Fibroblast of the conjunctiva (primary cell): Measurements from ENCODE around the gene UCN.
"Not testable (repeated sequence)": the region's sequence is repeated elsewhere in the genome, so short reads cannot be mapped to it uniquely, and the experiment has no call there.

ENCODE experiments used
- DNase-seq: peaks from one replicate; pipeline ENCODE4 v3.0.0-alpha.2; 2010; ENCODE audit warnings: low read depth

Gene UCN

DNA sequence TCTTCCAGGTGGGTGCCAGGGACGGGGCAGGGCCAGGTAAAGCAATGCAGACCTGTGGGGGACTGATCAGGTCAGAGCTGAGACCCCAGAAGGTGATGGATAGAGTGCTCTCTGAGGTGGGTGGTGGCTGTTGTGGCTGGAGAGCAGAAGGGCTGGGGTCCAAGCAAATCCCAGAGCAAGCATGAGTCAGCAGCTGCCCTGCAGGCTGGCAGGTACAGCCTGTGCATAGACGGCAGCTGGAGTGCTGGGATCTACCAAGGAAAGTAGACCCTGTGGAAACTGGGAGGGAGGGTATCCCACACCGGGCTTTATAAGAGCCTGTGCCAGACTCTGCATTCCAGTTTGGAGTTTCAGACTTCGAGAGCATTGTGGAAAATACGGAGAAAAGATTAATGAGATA lies 25.4 kb downstream of the UCN start:
- DNase-seq: no peak

GRCh38 chr2:27281855-27282559 lies 26.2 kb downstream of the UCN start, which contains the start of gene TRIM54:
TRIM54 (plus strand) TSS chr2:27282429; CDS start chr2:27282732, 303 bp downstream.
- DNase-seq: no peak

DNA sequence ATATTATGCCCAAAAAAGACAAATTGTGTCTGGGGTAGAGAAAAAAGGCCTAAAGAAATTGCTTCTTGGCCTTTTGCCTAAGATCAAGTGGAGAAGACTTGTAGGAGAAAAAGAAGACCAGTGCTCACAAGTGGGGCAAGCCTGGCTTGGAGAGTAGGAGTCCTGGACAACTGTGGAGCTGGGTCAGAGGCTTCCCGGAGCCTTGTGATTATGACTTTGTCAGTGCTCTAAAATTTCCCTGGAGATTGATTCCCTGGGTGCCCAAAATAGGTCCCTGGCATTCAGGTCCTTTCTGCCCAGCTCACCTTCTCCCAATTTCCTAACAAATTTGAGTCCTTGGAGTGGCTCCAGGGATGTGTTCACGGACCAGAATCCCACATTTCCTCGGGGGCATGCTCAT lies 26.8 kb downstream of the UCN start:
- no peak for DNase-seq

DNA sequence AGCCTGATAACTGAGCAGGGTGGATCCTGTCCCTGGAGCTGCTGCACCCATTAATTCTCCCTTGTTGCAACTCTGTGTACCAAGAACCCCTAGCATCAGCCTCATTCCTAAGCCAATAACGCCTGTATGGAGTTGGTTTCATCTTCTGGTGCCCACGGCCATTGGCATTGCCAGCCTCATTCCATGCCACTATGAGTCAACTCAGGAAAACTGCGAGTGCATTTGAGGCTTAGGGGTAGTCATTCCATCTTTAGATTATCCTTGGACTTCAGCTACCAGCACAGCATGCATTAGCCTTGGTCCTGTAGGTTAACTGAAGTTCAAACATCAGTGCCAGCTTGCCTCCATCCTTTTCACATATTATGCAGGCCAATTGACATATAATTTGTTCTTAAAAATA lies 27.4 kb downstream of the UCN start:
- DNase-seq: no peak

DNA sequence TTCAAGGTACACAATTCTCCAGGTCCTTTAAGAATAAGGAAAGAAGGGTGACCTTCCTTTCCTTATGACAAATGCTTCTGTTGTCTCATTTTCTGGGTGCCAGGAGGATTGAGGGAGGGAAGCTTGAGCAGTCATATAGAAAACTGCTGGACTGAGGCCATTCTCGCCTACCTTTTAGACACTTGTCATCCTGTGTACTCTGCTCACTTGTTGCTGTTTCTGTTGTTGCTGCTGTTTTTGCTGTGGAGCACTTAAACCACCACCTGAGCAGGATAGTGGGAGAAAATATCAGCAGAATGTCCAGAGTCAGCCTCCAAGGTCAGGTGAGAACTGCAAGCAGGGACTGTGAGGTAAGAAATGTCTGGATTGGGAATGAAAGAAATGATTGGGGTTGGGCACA lies 30.2 kb downstream of the UCN start:
- DNase-seq: no peak

DNA sequence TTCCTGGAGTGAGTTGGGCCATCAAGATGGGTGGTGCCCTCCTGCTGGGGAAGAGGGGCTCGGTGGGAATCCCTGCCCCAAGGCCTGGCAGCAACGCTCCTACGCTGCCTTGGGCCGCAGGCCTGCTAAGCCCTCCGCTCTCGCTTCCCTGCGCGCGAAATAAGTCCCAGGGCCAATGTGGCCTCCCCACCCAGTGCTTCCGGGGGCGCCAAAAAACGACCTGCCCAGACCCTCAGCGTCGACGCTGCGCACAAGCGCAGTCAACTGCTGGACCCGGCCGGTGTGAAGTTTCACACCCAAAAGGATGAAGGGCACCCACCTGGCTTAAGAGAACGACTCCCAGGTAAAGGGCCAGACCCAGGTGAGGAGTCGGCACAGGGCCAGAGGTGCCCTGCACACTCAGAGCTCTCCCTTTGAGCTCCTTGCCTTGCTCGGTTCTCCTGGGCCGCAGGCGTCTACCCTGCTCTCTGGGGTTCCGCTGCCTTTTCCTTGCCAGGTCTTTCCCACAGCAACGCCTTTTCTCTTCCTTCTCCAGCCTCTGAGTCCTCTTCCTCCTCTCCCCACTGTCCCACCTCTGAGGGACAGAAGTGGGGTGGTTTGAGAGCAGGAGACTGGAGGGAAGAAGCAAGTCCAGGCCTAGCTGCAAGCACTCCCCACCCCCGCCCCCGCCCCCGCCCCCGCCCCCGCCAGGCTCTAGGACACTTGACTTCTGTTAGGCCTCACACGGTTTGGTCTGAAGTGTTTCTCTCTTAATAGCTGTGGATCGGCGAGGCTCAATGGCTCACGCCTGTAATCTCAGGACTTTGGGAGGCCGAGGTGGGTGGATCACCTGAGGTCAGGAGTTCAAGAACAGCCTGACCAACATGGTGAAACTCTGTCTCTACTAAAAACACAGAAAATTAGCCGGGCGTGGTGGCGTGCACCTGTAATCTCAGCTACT lies 32.8 kb downstream of the UCN start, which contains the start of gene DNAJC5G:
Gene DNAJC5G, plus strand, starts transcription at position 223 of the 940 bp plus-strand sequence. CDS start 1,296 bp downstream, outside the sequence.
- no peak for DNase-seq

- DNase-seq: not testable (repeated sequence)
These were observed 35.4 kb downstream of the UCN start for GRCh38 chr2:27272537-27273522.

DNA sequence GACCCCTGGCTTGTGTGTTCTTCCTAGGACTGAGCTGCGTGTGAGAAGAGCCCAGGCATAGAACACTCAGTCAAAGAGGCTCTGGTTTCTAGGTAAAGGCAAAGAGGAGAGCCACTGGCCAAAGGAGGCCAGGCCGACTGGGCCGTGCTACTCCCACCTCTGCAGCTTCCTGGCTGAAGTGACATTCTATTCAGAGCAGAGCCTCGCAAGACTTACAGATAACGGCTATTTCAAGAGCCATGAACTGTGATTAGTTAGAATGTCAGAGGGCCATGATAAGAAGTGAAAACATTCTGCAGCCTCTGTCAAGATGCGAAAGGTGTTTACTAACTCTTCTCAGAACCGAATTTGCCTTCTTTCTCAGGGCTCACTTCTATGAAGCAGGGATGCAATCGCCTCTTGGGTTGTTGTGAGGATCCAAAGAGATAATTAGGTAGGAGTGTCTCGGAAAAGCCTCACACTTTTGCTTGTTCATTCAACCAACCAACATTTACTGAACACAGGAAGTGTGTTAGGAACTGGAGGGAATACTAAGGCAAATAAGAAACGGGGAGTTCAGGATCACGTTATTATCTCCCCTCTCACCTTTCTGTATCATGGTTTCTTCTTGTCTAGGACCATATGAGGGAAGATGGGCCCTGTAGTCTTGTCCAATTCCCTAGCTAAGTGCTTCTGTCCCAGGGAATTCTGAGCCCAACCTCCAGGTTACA lies 36.5 kb downstream of the UCN start:
- DNase-seq: no peak

DNA sequence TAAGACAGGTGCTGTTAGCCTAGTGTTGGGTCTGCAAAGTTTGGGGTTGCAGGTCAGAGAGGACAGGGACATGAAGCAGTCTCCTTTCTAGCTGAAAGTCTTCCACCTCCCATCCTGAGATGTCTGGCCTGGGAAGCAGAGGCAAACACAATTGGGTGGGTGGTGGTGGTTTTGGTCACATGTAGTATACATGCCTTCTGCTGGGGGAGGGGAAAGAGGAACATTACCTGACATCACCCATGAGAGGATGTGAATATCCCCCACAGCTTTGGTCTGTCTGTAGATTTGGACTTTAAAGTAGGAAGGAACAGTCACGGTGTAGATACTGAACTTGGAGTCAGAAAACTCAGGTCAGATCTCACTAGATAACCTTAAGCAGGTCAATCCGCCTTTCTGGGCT lies 37.6 kb downstream of the UCN start:
- no peak for DNase-seq

GRCh38 chr2:27270131-27270530 lies 38.1 kb downstream of the UCN start:
- no peak for DNase-seq

GRCh38 chr2:27268296-27268695 lies 39.9 kb downstream of the UCN start:
- not testable (repeated sequence) for DNase-seq

GRCh38 chr2:27265536-27265870 lies 42.7 kb downstream of the UCN start:
- no peak for DNase-seq

DNA sequence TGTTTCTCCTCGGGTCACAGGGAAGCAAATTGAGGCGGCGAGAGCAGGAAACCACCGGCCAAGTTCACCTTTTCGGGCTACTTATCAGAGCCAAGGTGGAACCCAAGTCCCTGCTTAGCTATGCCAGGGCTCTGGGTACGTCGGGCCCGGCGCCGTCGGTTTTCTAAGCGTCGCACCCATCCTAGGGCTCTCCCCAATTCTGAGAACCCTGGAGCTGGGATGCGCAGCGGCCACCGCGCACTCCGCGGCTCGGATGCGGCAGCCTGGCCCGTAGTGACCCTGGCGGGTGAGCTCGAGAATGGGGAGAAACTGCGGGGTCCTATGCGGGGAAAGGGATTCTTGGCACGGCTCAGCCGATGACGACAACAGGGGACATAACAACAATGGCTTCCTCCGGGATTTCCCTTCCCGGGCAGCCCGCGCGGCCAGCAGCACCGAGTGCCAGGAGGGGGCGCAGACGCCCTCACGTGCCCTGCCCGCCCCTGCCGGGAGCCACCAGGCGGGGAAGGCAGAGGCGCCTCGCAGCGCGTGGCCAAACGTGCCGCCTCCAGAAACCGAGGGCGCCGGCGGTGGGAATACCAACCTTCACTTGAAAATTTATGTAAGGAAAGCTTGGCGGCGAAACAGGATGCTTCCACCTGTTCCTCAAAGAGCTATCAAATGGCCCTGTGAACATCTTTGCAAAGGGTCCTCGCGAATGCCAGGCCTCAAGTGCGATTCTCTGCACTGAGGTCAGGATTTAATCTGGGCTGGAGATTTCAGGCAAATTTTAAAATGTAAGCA lies 43.3 kb downstream of the UCN start:
- no peak for DNase-seq

GRCh38 chr2:27264253-27264752 lies 43.9 kb downstream of the UCN start:
- DNase-seq: no peak

GRCh38 chr2:27263287-27264252 lies 44.7 kb downstream of the UCN start:
- DNase-seq: no peak

DNA sequence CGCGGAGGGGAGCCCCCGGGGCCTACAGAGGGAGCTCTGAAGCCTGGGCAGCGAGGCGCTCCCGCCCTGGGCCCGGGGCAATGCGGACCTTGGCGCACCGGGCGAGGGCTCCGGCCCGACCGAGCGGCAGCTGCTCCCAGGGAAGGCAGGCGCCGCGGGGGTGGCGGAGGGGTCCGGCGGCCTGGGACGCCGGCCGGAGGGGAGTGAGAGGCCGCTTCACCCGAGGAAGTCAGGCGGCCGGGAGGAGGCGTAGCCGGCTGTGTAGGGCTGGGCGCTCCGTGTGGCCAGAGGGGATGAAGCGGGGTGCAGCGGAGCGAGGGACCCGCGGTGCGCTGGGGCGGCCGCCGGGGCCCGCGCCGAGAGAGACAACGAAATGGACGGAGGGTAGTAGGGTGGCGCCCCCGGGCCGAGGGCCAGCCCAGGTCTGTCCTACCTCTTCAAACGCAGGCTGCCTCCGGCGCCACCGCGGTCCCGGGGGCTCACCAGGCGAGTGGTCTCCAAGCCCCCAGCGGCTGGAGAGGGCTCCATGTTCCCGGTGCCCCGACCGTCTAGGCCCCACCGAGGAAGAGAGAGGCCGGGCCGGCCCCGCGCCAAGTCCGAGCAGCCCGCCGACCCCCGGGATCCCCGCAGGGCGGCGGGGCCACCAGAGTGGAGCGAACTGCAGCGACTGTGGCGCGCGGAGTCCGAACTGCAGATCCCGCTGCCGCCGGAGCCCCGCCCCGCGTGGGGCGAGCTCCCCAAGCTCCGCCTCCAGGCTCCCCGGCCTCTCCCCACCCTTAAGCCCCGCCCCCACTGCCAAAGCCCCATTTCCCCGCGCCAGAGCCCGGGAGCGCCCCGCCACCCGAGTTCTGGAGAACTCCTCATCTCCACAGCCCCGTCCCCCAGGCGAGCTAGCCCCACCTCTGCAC lies 45.6 kb downstream of the UCN start, which contains the start of gene SLC30A3:
Gene SLC30A3, minus strand, starts transcription at position 669 of the 908 bp plus-strand sequence. Its CDS starts 141 bp downstream, at position 528.
- DNase-seq: no peak

DNA sequence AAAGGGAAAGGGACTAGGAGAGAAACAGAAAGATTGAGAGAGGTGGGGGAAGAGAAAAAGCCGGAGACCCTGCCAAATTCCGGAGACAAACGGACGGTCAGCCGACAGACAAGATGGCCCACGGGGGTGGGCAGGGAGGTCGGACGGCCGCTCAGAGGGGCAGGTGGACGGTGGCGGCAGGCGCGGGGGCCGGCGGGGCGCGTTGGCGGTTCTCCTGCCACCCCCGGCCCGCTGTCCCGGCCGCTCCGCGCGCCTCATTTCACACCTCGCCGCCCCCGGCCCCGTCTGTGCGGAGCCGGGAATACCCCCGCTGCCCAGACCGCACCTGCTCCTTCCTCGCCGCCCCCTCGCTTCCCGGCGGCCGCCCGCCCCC lies 46.3 kb downstream of the UCN start:
- DNase-seq: no peak
